GM18868 (cell line): ENCODE measurements around the gene OR6C2.
"Not testable (repeated sequence)": the region's sequence is repeated elsewhere in the genome, so short reads cannot be mapped to it uniquely, and the experiment has no call there.

Source experiments
- ATAC-seq: cut with Tn5 transposase; IDR thresholded peaks from one replicate; pipeline ENCODE4 v1.9.1; 2021; ENCODE audit warnings: mild to moderate bottlenecking, moderate library complexity; ENCODE audit not compliant: unreplicated experiment

The OR6C2 gene

GRCh38 chr12:55470088-55470829, 26.4 kb downstream of the OR6C2 start, which contains the start of gene OR6C70:
TSS of gene OR6C70 (minus strand) at chr12:55470138. CDS start at chr12:55470138, 0 bp downstream.
- ATAC-seq = no peak

- ATAC-seq = no peak
Observed at GRCh38 chr12:55472264-55472663, 28.4 kb downstream of the OR6C2 start.

GRCh38 chr12:55479136-55479535, 35.3 kb downstream of the OR6C2 start:
- not testable (repeated sequence) for ATAC-seq

GRCh38 chr12:55484284-55484683, 40.4 kb downstream of the OR6C2 start:
- not testable (repeated sequence) for ATAC-seq

GRCh38 chr12:55492078-55492477, 48.2 kb downstream of the OR6C2 start, which contains the start of gene OR6C68:
TSS of gene OR6C68 (plus strand) at chr12:55492378. CDS start at chr12:55492378, 0 bp downstream.
- no peak for ATAC-seq

- no peak for ATAC-seq
Observed at GRCh38 chr12:55495490-55495889, 51.6 kb downstream of the OR6C2 start.

- no peak for ATAC-seq
Observed at GRCh38 chr12:55499231-55499630, 55.4 kb downstream of the OR6C2 start.

- no peak for ATAC-seq
Observed at GRCh38 chr12:55499810-55500252, 56.0 kb downstream of the OR6C2 start.

GRCh38 chr12:55501601-55502000, 57.7 kb downstream of the OR6C2 start:
- no peak for ATAC-seq
